ENCODE data around the gene KRTAP1-4.
"Not testable (repeated sequence)": the region's sequence is repeated elsewhere in the genome, so short reads cannot be mapped to it uniquely, and the experiment has no call there.

KRTAP1-4 gene

DNA sequence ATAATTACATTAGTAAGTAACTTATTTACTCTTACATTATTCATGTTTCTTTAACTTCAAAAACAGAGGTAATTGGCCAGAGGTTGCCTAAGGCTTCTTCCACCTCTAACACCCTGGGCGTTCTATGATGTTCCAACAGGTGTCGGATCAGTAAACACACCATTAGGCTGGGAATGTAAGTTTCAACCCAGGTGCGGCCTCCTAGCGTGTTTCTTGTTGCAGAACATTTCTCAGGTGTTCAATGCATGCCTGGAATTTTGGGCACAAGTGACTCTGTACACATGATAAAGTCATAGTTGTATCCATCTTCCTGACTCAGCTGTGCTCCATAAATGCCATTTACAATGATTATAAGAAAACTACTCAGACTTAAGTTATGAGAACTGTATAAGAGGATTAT, 24.0 kb upstream of the KRTAP1-4 start:
- no peak for TF ChIP-seq GATA2 (IDR thresholded peaks at IDR 0.05; ENCODE audit: low read depth, low read length)
- TF ChIP-seq GATA3 (IDR thresholded peaks at IDR 0.05; ENCODE audit: low read depth, low read length), result no peak

DNA sequence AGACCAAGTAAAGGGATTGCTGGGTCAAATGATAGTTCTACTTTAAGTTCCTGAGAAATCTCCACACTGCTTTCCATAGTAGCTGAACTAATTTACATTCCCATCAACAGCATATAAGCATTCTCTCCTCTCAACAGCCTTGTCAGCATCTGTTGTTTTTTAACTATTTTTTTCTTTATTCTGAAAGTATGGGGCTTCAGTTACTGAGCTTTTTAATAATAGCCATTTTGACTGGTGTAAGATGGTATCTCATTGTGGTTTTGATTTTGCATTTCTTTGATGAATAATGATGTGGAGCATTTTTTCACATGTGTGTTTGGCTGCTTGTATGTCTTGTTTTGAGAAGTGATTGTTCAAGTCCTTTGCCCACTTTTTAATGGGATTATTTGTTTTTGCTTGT, 22.6 kb upstream of the KRTAP1-4 start:
- TF ChIP-seq GATA2 (IDR thresholded peaks at IDR 0.05; ENCODE audit: low read depth, low read length) (no peak), GATA3 (IDR thresholded peaks at IDR 0.05; ENCODE audit: low read depth, low read length) (no peak)

DNA sequence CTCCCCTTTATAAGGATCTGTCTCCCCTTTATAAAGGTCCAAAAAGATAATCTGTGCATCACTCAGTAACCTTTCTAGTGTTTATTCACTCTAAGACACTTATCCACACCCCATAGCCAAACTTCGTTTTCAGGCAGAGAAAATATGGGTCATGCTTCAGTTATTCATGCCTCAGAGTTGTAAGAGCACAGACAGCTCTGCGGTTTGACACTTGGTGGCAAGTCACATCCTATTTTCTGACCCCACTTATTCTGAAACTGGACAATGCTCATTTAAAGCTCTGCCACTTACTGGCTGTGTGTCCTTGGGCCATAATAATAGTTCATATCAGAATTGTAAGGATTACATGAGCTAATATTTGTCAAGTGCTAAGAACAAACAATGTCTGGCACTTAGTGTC, 19.1 kb upstream of the KRTAP1-4 start:
- TF ChIP-seq GATA3 (IDR thresholded peaks at IDR 0.05; ENCODE audit: low read depth, low read length) (no peak), GATA2 (IDR thresholded peaks at IDR 0.05; ENCODE audit: low read depth, low read length) (no peak)

DNA sequence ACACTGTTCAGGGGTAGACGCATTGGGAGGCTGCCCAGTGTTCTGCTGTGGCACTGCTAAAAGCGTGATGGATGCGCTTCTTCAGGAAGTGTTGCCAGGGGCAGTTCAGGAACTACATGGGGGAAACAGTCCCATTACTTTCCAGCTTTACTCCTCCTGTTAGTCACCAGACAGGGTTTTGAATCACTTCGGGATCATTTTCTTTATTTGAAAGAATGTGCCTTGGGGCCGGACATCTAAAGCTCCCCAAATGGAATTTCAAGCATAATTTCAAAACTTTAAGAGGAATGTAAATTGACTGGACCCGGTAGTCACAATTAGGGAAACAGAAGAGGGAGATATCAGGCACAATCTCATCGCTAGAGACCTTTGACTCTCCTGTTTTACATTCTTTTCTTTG, 18.4 kb upstream of the KRTAP1-4 start:
- no peak for TF ChIP-seq GATA3 (IDR thresholded peaks at IDR 0.05; ENCODE audit: low read depth, low read length)
- no peak for TF ChIP-seq GATA2 (IDR thresholded peaks at IDR 0.05; ENCODE audit: low read depth, low read length)

DNA sequence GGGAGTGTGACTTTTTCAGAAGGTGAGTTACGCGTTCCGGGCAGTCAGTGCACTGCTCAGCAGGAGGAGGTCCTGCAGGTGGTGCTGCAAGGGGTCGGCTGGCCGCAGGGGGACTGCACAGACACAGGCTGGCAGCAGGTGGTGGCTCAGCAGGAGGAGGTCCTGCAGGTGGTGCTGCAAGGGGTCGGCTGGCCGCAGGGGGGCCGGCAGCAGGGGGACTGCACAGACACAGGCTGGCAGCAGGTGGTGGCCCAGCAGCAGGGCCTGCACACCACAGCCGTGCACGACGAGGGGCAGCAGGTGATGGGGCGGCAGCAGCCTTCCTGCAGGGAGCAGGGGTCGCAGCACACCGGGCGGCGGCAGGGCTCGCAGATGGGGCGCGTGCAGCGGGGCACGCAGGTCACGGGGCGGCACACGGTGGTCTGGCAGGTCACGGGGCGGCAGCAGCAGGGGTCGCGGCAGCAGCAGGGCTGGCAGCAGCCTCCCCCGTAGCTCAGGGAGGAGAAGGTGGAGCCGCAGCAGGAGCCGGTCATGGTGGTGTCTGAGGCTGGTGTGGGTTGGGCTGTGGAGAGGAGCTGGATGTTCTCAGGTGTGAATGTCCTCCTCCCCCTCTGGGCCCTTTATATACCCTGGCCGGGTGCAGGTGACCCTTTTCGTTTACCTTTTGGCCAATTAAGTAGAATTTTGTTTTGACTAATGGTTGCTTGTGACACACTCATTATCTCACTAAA, 16.9 kb upstream of the KRTAP1-4 start, which contains the start of gene KRTAP2-1:
TSS of gene KRTAP2-1 (minus strand) at position 582 of the 731 bp plus-strand sequence. CDS start at position 533, 49 bp downstream.
- not testable (repeated sequence) for TF ChIP-seq GATA2, GATA3 (IDR thresholded peaks at IDR 0.05; ENCODE audit: low read depth, low read length)

DNA sequence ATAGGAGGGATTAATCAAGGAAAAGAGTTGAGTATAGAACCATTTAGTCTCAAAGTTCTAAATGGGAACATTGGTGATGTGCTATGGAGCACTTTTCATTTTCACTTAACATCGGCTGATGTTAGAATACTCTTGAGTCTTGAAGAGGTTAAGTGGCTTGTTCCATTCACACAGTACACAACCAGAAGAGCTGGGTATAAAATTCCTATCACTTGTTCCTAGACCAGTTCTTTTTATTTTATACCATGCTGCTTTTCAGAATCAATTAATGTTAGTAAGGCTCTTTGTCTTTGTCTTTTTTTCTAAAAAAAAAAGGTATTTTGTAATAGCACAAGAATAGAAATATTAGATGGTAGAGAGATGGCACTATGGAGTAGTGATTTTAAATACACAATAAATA, 13.0 kb upstream of the KRTAP1-4 start:
- no peak for TF ChIP-seq GATA2 (IDR thresholded peaks at IDR 0.05; ENCODE audit: low read depth, low read length)
- no peak for TF ChIP-seq GATA3 (IDR thresholded peaks at IDR 0.05; ENCODE audit: low read depth, low read length)

DNA sequence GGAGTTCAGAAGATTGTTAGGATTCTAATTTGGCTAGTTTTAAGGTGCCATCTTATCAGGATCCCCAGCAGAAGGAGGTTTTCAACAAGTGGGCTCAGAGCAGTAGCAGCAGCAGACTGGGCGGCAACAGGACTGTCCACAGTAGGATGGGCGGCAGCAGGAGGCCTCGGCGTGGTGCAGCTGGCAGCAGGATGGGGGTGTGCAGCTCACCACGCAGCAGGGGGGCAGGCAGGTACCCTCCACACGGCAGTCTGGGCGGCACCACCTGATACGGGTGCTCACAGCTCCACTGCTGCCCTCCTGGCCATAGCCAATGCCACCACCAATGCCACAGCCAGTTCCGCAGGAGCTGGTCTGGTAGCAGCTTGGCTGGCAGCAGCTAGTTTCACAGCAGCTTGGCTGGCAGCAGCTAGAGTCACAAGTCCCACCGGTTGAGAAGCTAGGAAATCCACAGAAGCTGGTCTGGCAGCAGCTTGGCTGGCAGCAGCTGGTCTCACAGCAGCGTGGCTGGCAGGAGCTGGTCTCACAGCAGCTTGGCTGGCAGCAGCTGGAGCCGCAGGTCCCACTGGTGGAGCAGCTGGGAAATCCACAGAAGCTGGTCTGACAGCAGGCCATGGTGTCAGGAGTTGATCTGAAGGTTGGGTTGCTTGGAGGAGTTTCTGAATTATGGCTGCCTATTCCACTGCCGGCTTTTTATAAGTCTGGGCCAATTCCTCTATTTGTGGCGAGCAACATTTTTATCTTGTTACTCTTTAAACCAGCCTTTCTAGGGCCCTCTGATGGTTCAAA, 11.0 kb upstream of the KRTAP1-4 start, which contains the start of gene KRTAP1-1:
TSS of gene KRTAP1-1 (minus strand) at position 668 of the 789 bp plus-strand sequence. CDS start at position 615, 53 bp downstream.
- TF ChIP-seq GATA3, GATA2 (IDR thresholded peaks at IDR 0.05; ENCODE audit: low read depth, low read length): not testable (repeated sequence)

DNA sequence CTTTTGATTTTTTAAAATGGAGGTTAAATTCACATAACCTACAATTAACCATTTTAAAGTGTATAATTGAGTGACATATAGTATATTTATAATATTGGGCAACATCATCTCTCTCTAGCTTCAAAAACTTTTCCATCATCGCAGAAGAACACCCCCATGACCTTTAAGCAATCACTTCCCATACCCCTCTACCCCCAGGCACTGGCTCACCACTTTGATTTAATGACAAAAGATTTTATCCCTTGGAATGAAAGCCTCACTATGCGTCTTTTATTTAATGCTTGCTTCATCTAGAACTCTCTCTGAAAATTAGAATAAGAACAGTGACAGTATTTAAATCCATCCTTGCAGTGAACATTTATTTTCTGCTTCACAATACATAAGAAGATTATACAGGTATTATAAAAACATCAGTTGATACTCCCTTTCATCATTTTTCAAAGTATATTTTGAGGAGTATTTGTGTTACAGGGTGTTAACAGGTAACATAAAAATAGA, 7.9 kb upstream of the KRTAP1-4 start:
- TF ChIP-seq GATA2 (IDR thresholded peaks at IDR 0.05; ENCODE audit: low read depth, low read length) (no peak), GATA3 (IDR thresholded peaks at IDR 0.05; ENCODE audit: low read depth, low read length) (no peak)

DNA sequence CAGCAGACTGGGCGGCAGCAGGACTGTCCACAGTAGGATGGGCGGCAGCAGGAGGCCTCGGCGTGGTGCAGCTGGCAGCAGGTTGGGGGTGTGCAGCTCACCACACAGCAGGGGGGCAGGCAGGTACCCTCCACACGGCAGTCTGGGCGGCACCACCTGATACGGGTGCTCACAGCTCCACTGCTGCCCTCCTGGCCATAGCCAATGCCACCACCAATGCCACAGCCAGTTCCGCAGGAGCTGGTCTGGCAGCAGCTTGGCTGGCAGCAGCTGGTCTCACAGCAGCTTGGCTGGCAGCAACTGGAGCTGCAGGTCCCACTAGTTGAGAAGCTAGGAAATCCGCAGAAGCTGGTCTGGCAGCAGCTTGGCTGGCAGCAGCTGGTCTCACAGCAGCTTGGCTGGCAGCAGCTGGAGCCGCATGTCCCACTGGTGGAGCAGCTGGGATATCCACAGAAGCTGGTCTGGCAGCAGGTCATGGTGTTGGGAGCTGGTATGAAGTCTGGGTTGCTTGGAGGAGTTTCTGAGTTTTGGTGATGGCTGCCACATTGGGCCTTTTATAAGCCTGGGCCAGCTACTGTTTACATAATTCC, 4.4 kb upstream of the KRTAP1-4 start, which contains the start of gene KRTAP1-3:
TSS of gene KRTAP1-3 (minus strand) at position 529 of the 590 bp plus-strand sequence. CDS start at position 476, 53 bp downstream.
- not testable (repeated sequence) for TF ChIP-seq GATA3, GATA2 (IDR thresholded peaks at IDR 0.05; ENCODE audit: low read depth, low read length)

DNA sequence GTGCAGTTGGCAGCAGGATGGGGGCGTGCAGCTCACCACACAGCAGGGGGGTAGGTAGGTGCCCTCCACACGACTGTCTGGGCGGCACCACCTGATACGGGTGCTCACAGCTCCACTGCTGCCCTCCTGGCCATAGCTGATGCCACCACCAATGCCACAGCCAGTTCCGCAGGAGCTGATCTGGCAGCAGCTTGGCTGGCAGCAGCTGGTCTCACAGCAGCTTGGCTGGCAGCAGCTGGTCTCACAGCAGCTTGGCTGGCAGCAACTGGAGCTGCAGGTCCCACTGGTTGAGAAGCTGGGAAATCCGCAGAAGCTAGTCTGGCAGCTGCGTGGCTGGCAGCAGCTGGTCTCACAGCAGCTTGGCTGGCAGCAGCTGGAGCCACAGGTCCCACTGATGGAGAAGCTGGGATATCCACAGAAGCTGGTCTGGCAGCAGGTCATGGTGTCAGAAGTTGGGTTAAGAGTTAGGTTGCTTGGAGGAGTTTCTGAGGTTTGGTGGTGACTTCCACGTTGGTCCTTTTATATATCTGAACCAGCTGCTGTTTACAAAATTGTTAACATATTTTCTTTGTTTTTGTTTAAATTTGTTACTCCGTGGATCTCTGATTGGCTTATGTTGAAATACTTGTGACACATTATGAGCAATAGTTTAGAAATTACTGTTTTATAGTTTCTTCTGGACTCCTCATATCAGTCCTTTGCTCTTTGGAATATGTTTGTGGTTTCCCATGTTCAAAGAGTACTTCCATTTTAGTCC, 3.1 kb downstream of the KRTAP1-4 start, which contains the start of gene KRTAP1-5:
TSS of gene KRTAP1-5 (minus strand) at position 494 of the 757 bp plus-strand sequence. CDS start at position 441, 53 bp downstream.
- TF ChIP-seq GATA3 (IDR thresholded peaks at IDR 0.05; ENCODE audit: low read depth, low read length) (no peak), GATA2 (IDR thresholded peaks at IDR 0.05; ENCODE audit: low read depth, low read length) (no peak)

DNA sequence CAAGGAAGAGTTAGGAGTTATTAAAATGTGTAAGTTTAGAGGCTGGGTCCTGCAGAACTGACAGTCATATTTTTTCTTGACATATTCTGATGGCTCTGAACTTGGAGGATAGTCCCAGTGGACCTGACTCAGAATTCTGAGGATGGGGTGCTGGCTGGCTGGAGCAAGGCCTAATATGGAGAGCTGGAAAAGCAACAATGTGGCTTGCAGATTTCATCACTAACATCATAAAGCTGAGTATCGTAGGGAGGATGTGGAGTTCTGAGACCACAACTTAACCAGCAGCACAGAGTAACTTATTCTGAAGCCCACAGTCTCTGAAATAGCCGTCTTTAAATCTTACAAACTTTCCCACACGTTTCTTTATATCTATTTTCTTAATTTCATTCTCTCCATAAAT, 5.3 kb downstream of the KRTAP1-4 start:
- no peak for TF ChIP-seq GATA3 (IDR thresholded peaks at IDR 0.05; ENCODE audit: low read depth, low read length)

DNA sequence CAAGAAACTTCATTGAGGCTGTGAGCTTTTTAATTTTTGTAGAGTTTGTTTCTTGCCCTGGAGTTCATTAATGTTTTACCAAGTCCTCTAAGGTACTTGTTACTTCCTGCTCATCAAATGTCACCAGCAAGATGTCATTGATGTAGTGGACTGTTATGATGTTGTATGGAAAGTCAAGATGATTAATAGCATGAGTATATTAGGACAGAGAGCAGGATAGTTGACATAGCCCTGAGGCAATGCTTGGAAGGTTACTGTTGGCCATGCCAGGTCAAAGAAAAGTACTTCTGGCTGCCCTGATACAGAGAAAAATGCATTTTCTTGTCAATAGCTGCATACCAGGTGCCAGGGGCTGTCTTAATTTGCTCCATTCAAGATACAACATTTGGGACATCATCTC, 9.7 kb downstream of the KRTAP1-4 start:
- TF ChIP-seq GATA2 (IDR thresholded peaks at IDR 0.05; ENCODE audit: low read depth, low read length), result no peak

DNA sequence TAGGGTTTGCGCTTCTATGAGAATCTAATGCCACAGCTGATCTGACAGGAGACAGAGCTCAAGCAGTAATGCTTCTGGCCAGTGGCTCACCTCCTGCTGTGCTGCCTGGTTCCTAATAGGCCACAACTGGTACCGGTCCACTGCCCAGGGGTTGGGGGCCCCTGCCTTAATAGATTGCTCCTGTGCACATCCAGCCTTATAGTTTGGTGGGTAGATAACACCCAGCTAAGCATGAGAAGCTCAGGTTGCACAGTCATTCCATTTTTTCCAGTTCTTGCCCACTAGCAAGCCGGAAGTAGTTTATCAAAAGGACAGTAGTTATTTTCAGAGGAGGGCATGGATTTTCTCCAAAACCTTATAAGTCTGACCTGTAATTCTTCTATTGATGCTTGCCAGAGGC, 10.6 kb downstream of the KRTAP1-4 start:
- TF ChIP-seq GATA3 (IDR thresholded peaks at IDR 0.05; ENCODE audit: low read depth, low read length) (no peak), GATA2 (IDR thresholded peaks at IDR 0.05; ENCODE audit: low read depth, low read length) (no peak)

Measured in SH-SY5Y (cell line).